Peyer's patch (tissue), 4 donors: ENCODE data around the gene PCDHGC5.

Experiments
- CTCF ChIP-seq, 6 experiments: fragments of 450-650 bp in 4 of 6; fragments of 200-600 bp in 2 of 6; sonication (generic) in 1 of 6; IDR thresholded peaks; one replicate each; pipeline ENCODE4 v1.5.1; 2017 to 2019; ENCODE audit warnings: antibody characterized with exemption in 6 of 6, mild to moderate bottlenecking in 3 of 6, moderate library complexity in 1 of 6
- POLR2A ChIP-seq, 2 donors: fragments of 450-650 bp; IDR thresholded peaks; one replicate each; pipeline ENCODE4 v1.5.1; 2017; ENCODE audit warnings: antibody characterized with exemption in 2 of 2, mild to moderate bottlenecking in 2 of 2, moderate library complexity in 2 of 2

GRCh38 chr5:141511771-141512325, 23.0 kb downstream of the PCDHGC5 start:
- no peak for TF ChIP-seq CTCF (IDR thresholded peaks at IDR 0.05)
- no peak for TF ChIP-seq POLR2A (IDR thresholded peaks at IDR 0.05)
